Head of caudate nucleus (tissue), 42 donors: Measurements from ENCODE around the gene RAP1GAP2.
A peak's percentile ranks its signal among the peaks of the same experiment; 100 is the strongest.
"Not testable (repeated sequence)": the region's sequence is repeated elsewhere in the genome, so short reads cannot be mapped to it uniquely, and the experiment has no call there.

Source experiments
- DNase-seq, 42 donors: peaks; one replicate each; pipeline versions ENCODE4 v3.0.0 to v3.0.0-alpha.2; 2020 to 2021; ENCODE audit warnings: mixed read lengths in 7 of 42
- intact Hi-C: fragments of 100-400 bp; cut with DNase I; formaldehyde crosslinking; loops from one replicate; pipeline ENCODE4 v1.15.0; 2022

Gene RAP1GAP2

DNA sequence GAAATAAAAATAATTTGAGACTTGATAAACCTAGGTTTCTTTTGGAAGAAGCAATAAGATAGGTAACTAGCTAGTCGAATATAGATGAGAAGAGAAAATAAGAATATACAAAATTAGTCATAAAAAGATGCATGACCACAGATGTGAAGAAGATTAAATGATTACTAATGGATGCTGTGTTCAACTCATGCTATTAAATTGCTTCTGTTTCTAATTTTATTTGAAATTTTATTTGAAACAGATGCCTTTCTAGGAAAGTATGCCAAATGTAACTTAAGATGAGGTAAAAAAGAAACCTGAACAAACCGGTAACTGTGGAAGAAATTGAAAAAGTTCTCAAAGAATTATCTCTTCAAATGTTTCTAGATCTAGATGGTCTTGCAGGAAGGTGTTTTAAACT, 175.6 kb downstream of the RAP1GAP2 start:
- intact Hi-C loops: no loop called here
- DNase-seq: no peak

DNA sequence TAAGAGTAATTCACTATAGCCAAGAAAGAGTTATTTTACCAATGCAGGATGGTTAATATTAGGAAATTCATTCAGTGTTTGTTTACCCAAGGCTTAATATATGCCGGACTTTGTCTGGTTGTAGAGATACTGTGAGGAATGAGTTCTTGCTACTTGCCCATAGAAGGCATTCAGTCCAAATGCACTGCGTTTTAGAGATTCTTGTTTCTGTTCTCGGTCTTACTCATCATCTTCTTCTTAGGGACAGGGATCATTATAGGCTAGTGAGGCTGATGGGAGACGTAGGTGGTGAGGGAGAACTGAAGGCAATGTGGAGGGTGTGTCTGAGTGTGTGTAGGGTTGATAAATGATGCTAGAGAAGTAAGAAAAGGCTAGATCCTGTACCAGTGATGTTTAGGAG, 176.5 kb downstream of the RAP1GAP2 start:
- intact Hi-C loops: no loop called here
- no peak for DNase-seq

DNA sequence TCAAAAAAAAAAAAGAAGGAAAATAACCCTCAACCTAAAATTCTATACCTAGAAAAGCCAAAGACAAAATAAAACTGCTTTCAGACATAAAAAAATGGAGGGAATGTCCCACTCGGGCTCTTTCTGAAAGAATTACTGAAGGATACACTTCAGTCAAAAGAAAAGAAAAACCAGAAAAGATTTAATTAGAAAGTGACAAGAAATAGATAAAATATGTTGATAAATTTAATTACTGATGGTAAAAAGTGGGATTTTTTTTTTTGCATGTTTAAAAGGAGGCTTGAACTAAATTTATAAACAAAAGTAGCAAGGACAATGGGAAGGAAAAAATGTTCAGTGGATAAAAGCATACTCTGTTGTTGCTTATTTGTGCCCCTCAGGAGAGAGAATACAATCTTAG, 178.1 kb downstream of the RAP1GAP2 start:
- no peak for DNase-seq
- intact Hi-C loops: no loop called here

DNA sequence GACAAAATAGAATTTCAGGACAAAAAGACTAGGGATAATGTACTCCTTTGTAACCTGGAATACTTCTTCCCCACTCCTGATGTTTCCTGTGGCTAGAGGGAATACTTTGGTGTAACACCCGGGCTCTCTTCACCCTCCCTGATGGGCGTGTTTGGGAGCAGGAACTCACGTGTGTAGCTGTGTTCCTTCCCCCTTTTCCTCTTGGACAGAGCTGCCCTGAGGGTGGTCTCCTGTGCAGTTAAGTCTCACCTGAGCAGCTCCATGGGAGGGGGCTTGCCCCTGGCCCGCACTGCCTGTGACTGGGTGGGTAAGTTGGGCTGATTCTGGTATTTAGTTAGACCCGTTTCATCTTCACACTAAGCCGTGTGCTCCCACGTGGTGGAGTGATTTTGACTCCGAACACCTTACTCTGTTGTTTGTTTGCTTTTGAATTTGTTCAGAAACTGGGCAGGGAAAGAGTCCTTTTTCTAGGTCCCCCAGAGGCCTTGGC, 179.3 kb downstream of the RAP1GAP2 start:
- DNase-seq: peak in 1 of 42 donors; percentile 29
- intact Hi-C loops: no loop called here

DNA sequence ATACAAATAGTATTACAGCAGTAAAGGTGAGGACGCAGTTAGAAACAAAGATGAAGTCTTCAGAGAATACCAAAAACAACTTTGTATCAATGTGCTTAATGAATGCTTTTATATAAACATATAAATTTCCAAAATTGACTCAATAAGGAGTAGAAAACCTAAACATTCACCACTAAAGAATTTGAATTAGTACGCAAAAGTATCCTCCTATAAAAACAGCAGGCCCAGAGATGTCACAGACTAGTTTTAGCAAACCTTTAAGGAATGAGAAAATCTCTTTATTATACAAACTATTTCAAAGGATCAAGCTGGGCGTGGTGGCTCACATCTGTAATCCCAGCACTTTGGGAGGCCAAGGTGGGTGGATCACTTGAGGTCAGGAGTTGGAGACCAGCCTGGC, 180.9 kb downstream of the RAP1GAP2 start:
- intact Hi-C loops: no loop called here

GRCh38 chr17:2978116-2978515, 181.9 kb downstream of the RAP1GAP2 start:
- intact Hi-C loops: no loop called here

More for the DNA sequence above, 180.9 kb downstream of the RAP1GAP2 start:
- no peak for DNase-seq

DNA sequence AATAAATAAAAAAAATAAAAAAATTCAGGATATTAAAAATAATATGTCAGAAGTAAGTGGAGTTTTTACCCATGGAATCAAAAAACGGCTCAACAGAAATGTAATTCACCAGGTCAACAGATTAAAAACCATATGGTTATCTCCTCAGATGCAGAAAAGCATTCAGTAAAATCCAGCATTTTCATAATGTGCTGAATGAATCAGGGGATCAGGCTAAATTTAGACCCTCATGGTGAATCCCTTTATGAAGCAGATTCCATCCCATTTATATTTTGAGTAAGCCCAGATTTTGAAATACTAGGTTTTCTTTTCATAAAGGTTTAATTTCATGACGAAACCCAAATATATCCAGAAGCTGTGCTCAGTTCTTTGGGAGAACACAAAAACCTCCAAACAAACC, 182.8 kb downstream of the RAP1GAP2 start:
- DNase-seq: no peak
- intact Hi-C loops: no loop called here

More at GRCh38 chr17:2978116-2978515, 181.9 kb downstream of the RAP1GAP2 start:
- peak in 1 of 42 donors; percentile 4 for DNase-seq

DNA sequence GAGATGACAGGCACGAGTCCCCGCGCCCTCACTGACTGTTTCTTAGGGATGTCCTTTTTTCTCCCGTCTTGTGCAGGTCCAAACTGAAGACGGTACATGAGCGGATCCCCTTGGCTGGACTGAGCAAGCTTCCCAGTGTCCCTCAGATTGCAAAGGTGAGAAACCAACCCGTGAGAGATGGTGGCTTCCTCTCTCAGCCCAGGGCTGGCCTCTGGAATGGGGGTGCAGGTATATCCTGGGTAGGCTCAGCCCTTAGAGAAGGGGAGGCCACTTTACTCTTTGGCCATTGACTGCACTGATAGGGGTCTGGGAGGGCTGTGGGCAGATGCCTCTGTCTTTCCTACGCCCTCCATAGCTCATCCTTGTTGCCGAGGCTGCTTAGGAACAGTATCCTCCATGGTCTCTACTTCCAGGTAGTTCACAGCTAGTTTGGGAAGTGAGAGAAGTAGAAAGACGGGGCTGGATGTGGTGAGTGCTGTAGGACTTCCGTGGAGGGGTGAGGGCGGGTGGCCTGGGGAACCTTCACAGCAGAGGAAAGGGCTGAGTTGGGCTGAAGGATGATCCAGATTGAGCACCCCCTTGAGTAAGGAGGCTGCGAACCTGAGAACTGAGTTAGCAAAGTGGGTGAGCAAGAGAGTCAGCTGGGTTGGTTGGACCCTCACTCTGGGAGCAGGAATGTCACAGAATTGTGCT, 184.1 kb downstream of the RAP1GAP2 start:
- intact Hi-C loops: no loop called here
- DNase-seq: peak in 4 of 42 donors; percentile 9 to 36 (median 23)

- DNase-seq: peak in 3 of 42 donors; percentile 13 to 29 (median 17)
Observed at GRCh38 chr17:2980904-2981246, 184.6 kb downstream of the RAP1GAP2 start.

GRCh38 chr17:2981325-2981724, 185.1 kb downstream of the RAP1GAP2 start:
- intact Hi-C loops: no loop called here
- DNase-seq: peak in 3 of 42 donors; percentile 15 to 34 (median 25)

More at GRCh38 chr17:2980904-2981246, 184.6 kb downstream of the RAP1GAP2 start:
- intact Hi-C loops: no loop called here

DNA sequence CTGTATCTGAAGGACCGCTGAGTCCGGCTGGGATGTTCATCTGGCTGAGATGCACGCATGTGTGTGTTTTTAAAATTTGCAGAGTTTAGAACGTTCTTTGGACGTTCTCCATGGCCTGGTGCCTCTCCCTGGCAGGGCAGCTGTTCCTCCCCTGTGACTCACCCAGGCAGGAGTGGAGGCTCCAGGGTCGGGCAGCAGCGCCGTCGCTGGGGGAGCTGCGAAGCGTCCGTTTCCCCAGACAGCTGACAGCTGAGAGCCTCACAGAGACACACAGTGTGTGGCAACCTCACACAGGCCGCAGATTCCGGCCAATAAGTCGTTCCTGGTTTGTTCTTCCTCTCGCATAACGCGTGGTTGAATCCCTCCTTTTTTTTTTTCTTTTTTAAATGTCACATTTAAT, 186.6 kb downstream of the RAP1GAP2 start:
- intact Hi-C loops: no loop called here
- peak; percentile 65 to 95 (median 82) for DNase-seq

DNA sequence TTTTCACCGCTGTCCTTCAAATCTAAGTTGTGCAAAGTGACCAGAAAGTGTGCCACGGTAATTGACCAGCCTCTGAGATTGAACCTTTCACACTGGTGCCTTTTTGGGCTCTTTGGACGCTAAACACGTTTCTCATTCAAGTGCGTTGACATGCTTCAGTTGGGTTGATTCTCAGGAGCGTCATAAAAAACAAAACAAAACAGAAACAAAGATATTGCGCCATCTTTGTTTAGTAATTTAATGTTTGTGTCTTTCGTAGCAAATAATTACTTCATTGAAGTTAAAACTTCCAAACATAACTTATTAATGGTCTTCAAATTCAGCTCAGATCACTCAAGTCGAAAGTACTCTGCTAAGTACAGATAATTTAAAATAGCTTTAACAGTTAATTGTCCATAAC, 187.0 kb downstream of the RAP1GAP2 start:
- no peak for DNase-seq
- intact Hi-C loops: no loop called here

- intact Hi-C loops: no loop called here
- DNase-seq: peak in 4 of 42 donors; percentile 9 to 33 (median 12)
Observed at GRCh38 chr17:2985318-2985717, 189.1 kb downstream of the RAP1GAP2 start.

- intact Hi-C loops: no loop called here
- DNase-seq: peak in 5 of 42 donors; percentile 2 to 17 (median 11)
Observed at GRCh38 chr17:2986925-2987324, 190.7 kb downstream of the RAP1GAP2 start.

- intact Hi-C loops: not testable (repeated sequence)
- peak in 5 of 42 donors; percentile 11 to 41 (median 30) for DNase-seq
Observed at GRCh38 chr17:2989396-2989795, 193.2 kb downstream of the RAP1GAP2 start.

DNA sequence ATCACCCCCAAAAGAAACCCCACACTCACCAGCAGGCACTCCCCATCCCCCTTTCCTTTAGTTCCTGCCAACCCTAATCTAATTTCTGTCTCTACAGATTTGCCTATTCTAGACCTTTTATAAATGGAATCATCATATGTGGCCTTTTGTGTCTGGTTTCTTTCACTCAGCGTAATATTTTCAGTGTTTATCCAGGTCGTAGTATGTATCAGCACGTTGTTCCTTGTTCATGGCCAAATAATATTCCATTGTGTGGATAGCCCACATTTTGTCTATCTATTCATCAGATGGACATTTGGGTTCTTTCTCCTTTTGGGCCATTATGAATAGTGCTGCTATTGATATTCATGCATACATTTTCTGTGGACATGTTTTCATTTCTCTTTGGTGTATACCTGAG, 193.6 kb downstream of the RAP1GAP2 start:
- peak in 1 of 42 donors; percentile 2 for DNase-seq
- intact Hi-C loops: no loop called here

GRCh38 chr17:2990396-2990795, 194.2 kb downstream of the RAP1GAP2 start:
- intact Hi-C loops: no loop called here
- DNase-seq: peak in 8 of 42 donors; percentile 16 to 51 (median 33)

DNA sequence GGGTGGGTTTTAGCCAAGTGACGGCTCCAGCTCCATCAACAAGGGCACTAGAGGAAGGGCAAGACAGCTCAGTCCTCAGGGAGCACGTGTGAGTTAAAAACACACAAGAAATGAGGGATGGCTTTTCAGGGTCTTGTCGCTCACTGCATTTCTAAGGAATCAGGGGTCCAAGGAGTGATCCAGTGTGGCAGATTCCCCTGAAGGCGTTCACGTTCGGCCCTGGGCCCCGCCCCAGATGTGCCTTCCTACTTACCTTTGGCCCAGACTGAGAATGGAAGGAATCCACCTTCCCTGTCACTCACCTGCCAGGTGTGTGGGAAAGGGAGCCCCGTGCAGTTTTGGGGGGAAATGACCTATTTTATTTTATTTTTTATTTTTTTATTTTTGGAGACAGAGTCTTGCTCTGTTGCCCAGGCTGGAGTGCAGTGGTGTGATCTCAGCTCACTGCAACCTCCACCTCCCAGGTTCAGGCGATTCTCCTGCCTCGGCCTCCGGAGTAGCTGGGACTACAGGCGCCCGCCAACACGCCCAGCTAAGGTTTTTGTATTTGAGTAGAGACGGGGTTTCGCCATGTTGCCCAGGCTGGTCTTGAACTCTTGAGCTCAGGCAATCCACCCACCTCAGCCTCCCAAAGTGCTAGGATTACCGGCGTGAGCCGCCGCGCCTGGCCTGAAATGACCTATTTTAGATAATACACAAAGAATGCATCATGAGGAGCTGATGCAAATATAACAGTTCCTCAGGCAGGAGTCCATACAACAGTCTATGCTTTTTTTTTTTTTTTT, 195.3 kb downstream of the RAP1GAP2 start:
- intact Hi-C loops: not testable (repeated sequence)
- peak in 5 of 42 donors; percentile 3 to 28 (median 9) for DNase-seq

GRCh38 chr17:2994441-2994840, 198.2 kb downstream of the RAP1GAP2 start:
- intact Hi-C loops: no loop called here
- DNase-seq: peak in 1 of 42 donors; percentile 5

- intact Hi-C loops: no loop called here
- peak in 1 of 42 donors; percentile 3 for DNase-seq
Observed at GRCh38 chr17:2995377-2995776, 199.1 kb downstream of the RAP1GAP2 start.
